ENCODE results near the gene FAM193A. TPM values are rescaled to one million over a fixed set of nuclear protein-coding genes. Genes with fewer than 3 reads are reported as not detected.

Gene FAM193A
- polyA plus RNA-seq, 3 donors from 2014 or later: 0.03 to 4.8 (median 0.94) TPM

- Mint-ChIP-seq H3K4me3 (no peak overlapping the region), H3K36me3 (peaks cover 4 to 45% (median 15%) of the 10 kb centered on the region in 3 donors), H3K9me3 (no peaks in the 10 kb centered on the region), H3K4me1 (peaks cover 15 to 27% of the 10 kb centered on the region in 2 donors), H3K27me3 (ENCODE audit: low read depth in 3 of 3) (peaks cover 0 to 6% (median 3%) of the 10 kb centered on the region in 3 donors), H3K27ac (peak overlapping the region in 3 of 6 donors; percentile 22 to 74 (median 70))
- DNase-seq: no peak
These were observed 152.2 kb downstream of the FAM193A start for GRCh38 chr4:2688697-2689096.

- Mint-ChIP-seq H3K27ac (peak overlapping the region in 4 of 6 donors; percentile 22 to 79 (median 75)), H3K4me3 (no peak overlapping the region), H3K27me3 (ENCODE audit: low read depth in 3 of 3) (peaks cover 0 to 6% (median 3%) of the 10 kb centered on the region in 3 donors), H3K4me1 (peaks cover 15 to 23% of the 10 kb centered on the region in 2 donors), H3K36me3 (peaks cover 7 to 45% (median 11%) of the 10 kb centered on the region in 3 donors), H3K9me3 (no peaks in the 10 kb centered on the region)
- no peak for DNase-seq
These were observed 152.7 kb downstream of the FAM193A start for GRCh38 chr4:2689114-2689513.

- H3K27ac Mint-ChIP-seq: peak overlapping the region; percentile 33 to 79 (median 72)
- peaks cover 0 to 6% (median 3%) of the 10 kb centered on the region in 3 donors for H3K27me3 Mint-ChIP-seq (ENCODE audit: low read depth in 3 of 3)
- no peaks in the 10 kb centered on the region for H3K9me3 Mint-ChIP-seq
- peak overlapping the region in 4 of 5 donors; percentile 30 to 57 (median 41) for H3K4me3 Mint-ChIP-seq
- peaks cover 15 to 20% of the 10 kb centered on the region in 2 donors for H3K4me1 Mint-ChIP-seq
- H3K36me3 Mint-ChIP-seq: peaks cover 5 to 45% (median 7%) of the 10 kb centered on the region in 3 donors
- peak; percentile 55 to 60 (median 59) for DNase-seq
These were observed 153.6 kb downstream of the FAM193A start for GRCh38 chr4:2689825-2690700.

- H3K4me3 Mint-ChIP-seq: no peak overlapping the region
- no peaks in the 10 kb centered on the region for H3K9me3 Mint-ChIP-seq
These were observed 154.9 kb downstream of the FAM193A start for GRCh38 chr4:2691313-2691712.

GRCh38 chr4:2691952-2692435, 155.5 kb downstream of the FAM193A start:
- Mint-ChIP-seq H3K27ac (peak overlapping the region in 1 of 6 donors; percentile 62), H3K4me3 (no peak overlapping the region), H3K4me1 (peaks cover 15 to 20% of the 10 kb centered on the region in 2 donors), H3K27me3 (ENCODE audit: low read depth in 3 of 3) (peaks cover 0 to 6% (median 3%) of the 10 kb centered on the region in 3 donors), H3K9me3 (no peaks in the 10 kb centered on the region), H3K36me3 (peaks cover 14 to 52% (median 16%) of the 10 kb centered on the region in 3 donors)
- DNase-seq: no peak

More at GRCh38 chr4:2691313-2691712, 154.9 kb downstream of the FAM193A start:
- peaks cover 0 to 6% (median 3%) of the 10 kb centered on the region in 3 donors for H3K27me3 Mint-ChIP-seq (ENCODE audit: low read depth in 3 of 3)
- peaks cover 15 to 20% of the 10 kb centered on the region in 2 donors for H3K4me1 Mint-ChIP-seq
- H3K36me3 Mint-ChIP-seq: peaks cover 8 to 46% (median 10%) of the 10 kb centered on the region in 3 donors
- no peak for DNase-seq
- peak overlapping the region in 1 of 6 donors; percentile 53 for H3K27ac Mint-ChIP-seq

- H3K4me3 Mint-ChIP-seq: no peak overlapping the region
- peak overlapping the region in 2 of 6 donors; percentile 23 to 58 for H3K27ac Mint-ChIP-seq
- H3K36me3 Mint-ChIP-seq: peaks cover 17 to 57% (median 21%) of the 10 kb centered on the region in 3 donors
- H3K27me3 Mint-ChIP-seq (ENCODE audit: low read depth in 3 of 3): peaks cover 0 to 2% (median 0%) of the 10 kb centered on the region in 3 donors
- H3K9me3 Mint-ChIP-seq: no peaks in the 10 kb centered on the region
- peaks cover 9 to 17% of the 10 kb centered on the region in 2 donors for H3K4me1 Mint-ChIP-seq
- no peak for DNase-seq
These were observed 158.2 kb downstream of the FAM193A start for GRCh38 chr4:2694691-2695090.

- Mint-ChIP-seq H3K4me1 (peaks cover under 1 to 9% of the 10 kb centered on the region in 2 donors), H3K27ac (no peak overlapping the region), H3K27me3 (ENCODE audit: low read depth in 3 of 3) (peaks cover 0 to 2% (median 0%) of the 10 kb centered on the region in 3 donors), H3K36me3 (peaks cover 17 to 65% (median 21%) of the 10 kb centered on the region in 3 donors), H3K9me3 (no peaks in the 10 kb centered on the region), H3K4me3 (no peak overlapping the region)
- DNase-seq: no peak
These were observed 159.1 kb downstream of the FAM193A start for GRCh38 chr4:2695346-2696060.

- H3K27ac Mint-ChIP-seq: peak overlapping the region in 1 of 6 donors; percentile 65
- peaks cover 0 to 2% (median 0%) of the 10 kb centered on the region in 3 donors for H3K27me3 Mint-ChIP-seq (ENCODE audit: low read depth in 3 of 3)
- no peaks in the 10 kb centered on the region for H3K4me1 Mint-ChIP-seq
- no peak overlapping the region for H3K4me3 Mint-ChIP-seq
- H3K9me3 Mint-ChIP-seq: no peaks in the 10 kb centered on the region
- H3K36me3 Mint-ChIP-seq: peaks cover 16 to 63% (median 21%) of the 10 kb centered on the region in 3 donors
- DNase-seq: no peak
These were observed 160.0 kb downstream of the FAM193A start for GRCh38 chr4:2696423-2696822.

- H3K36me3 Mint-ChIP-seq: peaks cover 24 to 69% (median 29%) of the 10 kb centered on the region in 3 donors
- no peak overlapping the region for H3K27ac Mint-ChIP-seq
- H3K27me3 Mint-ChIP-seq (ENCODE audit: low read depth in 3 of 3): no peaks in the 10 kb centered on the region
- H3K9me3 Mint-ChIP-seq: no peaks in the 10 kb centered on the region
- no peaks in the 10 kb centered on the region for H3K4me1 Mint-ChIP-seq
- H3K4me3 Mint-ChIP-seq: no peak overlapping the region
- no peak for DNase-seq
These were observed 161.6 kb downstream of the FAM193A start for GRCh38 chr4:2697995-2698414.

- H3K27me3 Mint-ChIP-seq (ENCODE audit: low read depth in 3 of 3): no peaks in the 10 kb centered on the region
- peaks cover 24 to 67% (median 30%) of the 10 kb centered on the region in 3 donors for H3K36me3 Mint-ChIP-seq
- H3K4me1 Mint-ChIP-seq: no peaks in the 10 kb centered on the region
- peak overlapping the region in 3 of 6 donors; percentile 40 to 49 (median 45) for H3K27ac Mint-ChIP-seq
- H3K4me3 Mint-ChIP-seq: no peak overlapping the region
- no peak for DNase-seq
- no peaks in the 10 kb centered on the region for H3K9me3 Mint-ChIP-seq
These were observed 162.1 kb downstream of the FAM193A start for GRCh38 chr4:2698504-2698903.

- Mint-ChIP-seq H3K9me3 (no peaks in the 10 kb centered on the region), H3K36me3 (peaks cover 24 to 62% (median 27%) of the 10 kb centered on the region in 3 donors), H3K27ac (peak overlapping the region in 2 of 6 donors; percentile 28 to 45), H3K4me1 (no peaks in the 10 kb centered on the region), H3K4me3 (no peak overlapping the region), H3K27me3 (ENCODE audit: low read depth in 3 of 3) (no peaks in the 10 kb centered on the region)
- DNase-seq: no peak
These were observed 162.6 kb downstream of the FAM193A start for GRCh38 chr4:2698951-2699505.

GRCh38 chr4:2699534-2699933, 163.1 kb downstream of the FAM193A start:
- H3K4me1 Mint-ChIP-seq: no peaks in the 10 kb centered on the region
- H3K27ac Mint-ChIP-seq: peak overlapping the region in 1 of 6 donors; percentile 16
- peaks cover 24 to 60% (median 27%) of the 10 kb centered on the region in 3 donors for H3K36me3 Mint-ChIP-seq
- no peak for DNase-seq
- H3K4me3 Mint-ChIP-seq: no peak overlapping the region
- H3K9me3 Mint-ChIP-seq: no peaks in the 10 kb centered on the region
- no peaks in the 10 kb centered on the region for H3K27me3 Mint-ChIP-seq (ENCODE audit: low read depth in 3 of 3)

GRCh38 chr4:2700031-2700430, 163.6 kb downstream of the FAM193A start:
- peaks cover 24 to 56% (median 28%) of the 10 kb centered on the region in 3 donors for H3K36me3 Mint-ChIP-seq
- H3K27ac Mint-ChIP-seq: peak overlapping the region in 1 of 6 donors; percentile 7

More at GRCh38 chr4:2700031-2700430, 163.6 kb downstream of the FAM193A start:
- H3K27me3 Mint-ChIP-seq (ENCODE audit: low read depth in 3 of 3): no peaks in the 10 kb centered on the region
- no peaks in the 10 kb centered on the region for H3K9me3 Mint-ChIP-seq
- DNase-seq: no peak
- no peaks in the 10 kb centered on the region for H3K4me1 Mint-ChIP-seq
- H3K4me3 Mint-ChIP-seq: no peak overlapping the region

All from immature natural killer cell (primary cell).